Stimulated activated CD8-positive, alpha-beta memory T cell treated with anti-CD3 and anti-CD28 coated beads, Interleukin-2, amount 100 ng/mL, for 1 hour (primary cell): ENCODE measurements around the gene AZU1.

Source experiments
- DNase-seq, 2 donors: peaks; one replicate each; pipeline ENCODE4 v3.0.0-alpha.2; 2020; ENCODE audit warnings: low read depth in 2 of 2

AZU1 gene

DNA sequence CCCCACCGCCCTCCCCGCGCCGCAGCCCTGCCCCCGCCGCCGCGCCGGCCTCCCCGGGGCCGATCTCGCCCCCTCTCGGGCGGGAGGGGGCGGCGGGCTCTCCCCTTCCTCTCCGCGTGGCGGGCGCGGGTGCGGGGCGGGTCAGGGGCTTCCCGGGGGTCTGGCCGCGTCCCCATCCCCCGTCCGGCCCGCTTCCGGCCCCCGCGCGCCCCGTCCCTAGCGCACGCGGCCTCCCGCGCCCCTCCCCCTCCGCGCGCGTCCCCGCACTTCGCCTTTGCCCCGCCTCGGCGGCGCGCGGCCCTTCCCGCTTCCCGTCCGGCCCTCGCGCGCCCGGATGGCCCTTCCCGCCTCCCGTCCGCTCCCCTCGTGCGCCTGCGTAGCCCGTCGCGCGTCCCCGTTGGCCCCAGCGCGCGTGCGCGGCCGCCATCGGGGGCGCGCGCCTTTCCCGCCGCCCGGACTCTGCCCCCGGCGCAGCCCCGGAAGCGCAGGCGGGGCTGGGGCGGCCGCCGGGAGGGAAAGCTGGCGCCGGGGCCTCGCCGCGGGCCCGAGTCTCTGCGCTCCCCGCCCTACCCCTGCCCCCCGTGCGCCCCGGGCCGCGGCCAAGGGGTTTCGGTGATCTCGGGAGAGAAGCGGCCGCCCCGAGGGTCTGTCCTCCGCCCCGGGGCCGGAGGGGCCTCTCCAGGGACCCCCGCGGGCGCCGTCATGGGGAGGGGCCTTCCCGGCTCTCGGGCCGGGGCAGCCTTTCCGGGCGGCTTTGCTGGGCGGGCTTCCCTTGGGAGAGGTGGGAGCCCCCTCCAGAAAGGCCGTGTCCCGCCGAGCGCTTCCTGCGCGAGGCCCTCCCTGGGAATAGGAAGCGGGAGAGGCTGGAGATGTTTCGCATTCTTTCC lies 29.9 kb upstream of the AZU1 start:
- peak; percentile 73 to 78 for DNase-seq

DNA sequence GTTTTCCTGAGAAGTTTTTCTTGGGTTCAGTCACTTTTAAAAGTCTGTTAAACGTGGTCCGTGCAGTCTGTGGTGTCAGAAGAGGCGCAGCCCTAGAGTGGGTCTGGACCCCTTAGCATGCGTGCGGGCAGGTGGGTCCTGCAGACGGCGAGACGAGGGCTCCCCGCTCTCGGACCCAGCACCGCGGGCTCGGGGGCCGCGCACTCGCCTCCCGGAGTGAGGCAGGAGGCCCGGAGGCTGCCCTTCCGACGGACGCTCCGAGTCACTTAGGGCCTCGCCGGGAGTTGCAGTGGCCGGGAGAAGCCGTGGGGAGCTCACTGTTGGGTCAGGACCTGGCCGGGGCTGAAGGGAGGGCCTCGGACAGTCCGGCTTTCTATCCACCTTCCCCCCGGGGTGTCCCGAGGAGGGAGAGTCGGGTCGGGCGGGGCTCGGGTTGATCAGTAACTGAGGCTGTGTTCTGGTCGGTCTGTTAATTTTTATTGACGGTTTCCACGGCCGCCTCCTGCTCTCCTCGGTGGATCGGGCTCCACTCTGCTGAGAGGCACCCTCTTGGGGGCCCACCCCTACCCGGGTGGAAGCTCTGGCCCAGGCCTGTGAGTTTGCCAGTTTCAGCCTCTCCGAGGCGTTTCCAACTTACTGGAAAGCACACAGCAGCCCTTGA lies 29.1 kb upstream of the AZU1 start:
- DNase-seq: no peak

DNA sequence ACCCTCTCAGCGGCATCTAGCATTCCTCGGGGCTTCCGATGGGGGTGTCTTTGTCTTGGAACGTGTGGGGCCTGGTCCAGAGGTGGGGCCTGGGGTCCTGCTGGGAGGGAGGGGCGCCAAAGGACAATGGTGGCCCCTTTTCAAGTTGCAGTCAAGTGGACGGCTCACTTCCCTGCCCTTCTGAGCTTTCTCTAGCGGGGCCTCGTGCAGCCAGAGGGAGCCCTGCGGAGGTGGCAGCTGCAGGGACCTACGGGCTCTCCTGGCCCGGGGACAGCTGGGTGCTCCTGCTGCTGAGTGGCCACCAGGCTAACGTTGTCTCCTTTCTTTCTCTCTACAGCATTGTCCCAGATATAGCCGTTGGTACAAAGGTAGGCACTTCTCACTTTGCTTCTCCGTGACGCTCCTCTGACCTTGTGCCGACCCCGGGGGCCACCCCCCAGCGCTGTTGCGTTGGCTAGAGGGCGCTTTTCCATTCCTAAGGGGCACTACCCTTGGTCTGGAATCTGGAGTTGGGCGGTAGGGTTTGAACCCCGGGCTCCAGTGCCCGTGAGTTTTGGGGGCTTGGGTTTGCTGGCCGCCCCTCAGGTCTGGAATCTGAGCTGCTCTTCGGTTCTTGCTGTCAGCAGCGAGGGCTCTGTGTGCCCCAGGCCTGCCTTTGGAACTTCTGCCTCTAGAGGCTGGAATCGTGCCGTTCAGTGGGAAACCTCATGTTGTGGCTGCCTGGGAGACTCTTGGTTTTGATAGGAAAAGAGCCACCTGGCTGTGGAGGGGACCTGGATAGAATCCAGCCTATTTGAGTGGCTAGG lies 28.4 kb upstream of the AZU1 start:
- DNase-seq: no peak

DNA sequence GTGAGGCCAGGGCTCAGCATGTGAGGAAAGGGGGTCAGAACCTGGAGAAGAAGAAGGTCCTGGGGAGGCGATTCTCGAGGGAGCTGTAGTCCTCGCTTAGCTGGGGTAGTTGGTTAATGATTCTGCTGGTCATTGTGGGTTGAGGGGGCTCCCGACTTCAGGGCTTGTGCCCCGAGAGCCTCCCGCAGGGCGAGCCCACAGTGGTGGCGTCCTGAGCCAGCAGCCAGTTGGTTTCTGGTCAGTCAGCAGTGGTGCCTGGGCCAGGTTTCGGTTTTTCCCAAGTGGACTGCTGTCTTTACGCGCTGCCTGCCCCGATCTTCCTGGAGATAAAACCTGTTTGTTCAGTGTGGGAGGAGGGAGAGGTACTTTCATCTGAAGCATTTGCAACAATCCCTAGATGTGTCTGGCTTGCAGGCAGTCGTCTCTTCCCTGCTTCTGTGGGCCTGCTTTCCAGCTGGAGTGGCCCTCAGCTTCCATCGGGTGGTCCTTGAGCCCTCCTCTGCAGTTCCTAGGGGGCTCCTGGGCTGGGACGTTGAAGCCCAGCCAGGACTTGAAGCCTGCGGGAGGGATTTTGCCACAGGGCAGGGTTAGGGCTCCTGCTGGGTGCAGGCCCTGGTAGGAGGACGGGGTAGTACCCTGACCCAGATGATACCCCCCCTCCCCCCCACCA lies 27.1 kb upstream of the AZU1 start:
- no peak for DNase-seq

DNA sequence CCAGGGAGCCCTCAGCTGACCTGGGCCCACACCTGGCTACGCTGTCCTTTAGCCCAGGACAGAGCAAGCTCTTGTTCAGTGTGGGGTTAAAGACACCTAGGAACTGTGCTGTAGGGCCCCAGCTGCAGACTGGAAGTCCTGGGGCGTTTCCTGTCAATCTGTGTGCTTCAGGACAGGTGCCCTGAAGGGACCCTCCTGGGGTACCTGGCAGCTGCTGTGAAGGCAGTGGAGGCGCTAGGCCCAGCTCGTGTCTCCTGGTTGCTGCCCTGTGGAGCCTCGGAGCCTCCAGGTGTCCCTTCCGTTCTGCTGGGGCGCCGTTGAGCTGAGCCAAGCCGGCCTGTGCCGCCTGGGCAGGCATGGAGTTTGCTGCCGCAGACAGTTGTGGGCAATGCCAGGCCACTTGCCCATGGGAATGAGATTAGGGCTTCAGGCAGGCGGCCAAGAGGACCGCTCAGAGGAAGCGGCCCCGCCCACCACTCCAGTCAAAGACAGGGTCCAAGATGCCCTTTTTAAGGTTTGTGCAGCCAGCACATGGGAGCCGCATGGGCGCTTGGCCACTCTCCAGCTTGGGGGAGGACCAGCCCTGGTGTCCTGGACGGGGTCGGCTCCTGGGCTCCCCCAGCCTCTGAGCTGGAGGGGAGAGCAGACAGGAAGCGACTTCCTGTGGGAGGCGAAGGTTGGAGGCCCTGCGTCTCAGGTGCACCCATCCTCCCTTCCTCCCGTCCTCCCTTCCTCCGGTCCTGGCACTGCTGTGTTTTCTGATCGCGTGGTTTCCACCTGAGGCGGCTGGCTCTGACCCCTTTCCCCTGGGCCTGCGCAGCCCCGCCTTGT lies 26.4 kb upstream of the AZU1 start:
- no peak for DNase-seq

DNA sequence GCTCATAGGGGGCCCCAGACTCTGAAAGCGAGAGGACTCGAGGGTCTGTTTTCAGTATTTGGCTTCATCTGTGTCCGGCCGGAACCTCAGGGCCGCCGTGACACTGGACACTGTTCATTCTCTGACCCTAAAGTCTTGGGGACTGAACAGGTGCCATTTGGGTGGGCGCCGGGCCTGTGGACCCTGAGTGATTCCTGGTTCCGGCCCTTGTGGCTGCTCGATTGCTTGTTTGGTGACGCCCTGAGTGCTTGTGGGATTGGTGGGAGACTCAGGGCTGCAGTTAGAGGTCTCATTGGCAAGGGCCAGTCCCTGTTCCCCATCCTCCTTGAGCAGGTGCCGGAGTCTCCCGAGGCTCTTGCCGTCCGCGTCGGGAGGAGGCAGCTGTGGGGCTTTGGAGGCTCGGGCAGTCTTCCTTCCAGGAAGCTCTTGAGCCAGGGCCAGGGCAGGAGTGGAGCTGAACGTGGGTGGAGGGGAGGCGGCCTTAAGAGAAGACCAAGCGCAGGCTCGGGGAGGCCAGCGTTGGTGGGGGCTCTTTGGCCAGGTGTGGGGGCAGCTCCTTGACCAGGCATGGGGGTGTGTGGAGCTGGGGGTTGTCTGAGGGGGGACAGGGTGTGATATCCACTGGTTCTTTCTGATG lies 25.7 kb upstream of the AZU1 start:
- DNase-seq: no peak

DNA sequence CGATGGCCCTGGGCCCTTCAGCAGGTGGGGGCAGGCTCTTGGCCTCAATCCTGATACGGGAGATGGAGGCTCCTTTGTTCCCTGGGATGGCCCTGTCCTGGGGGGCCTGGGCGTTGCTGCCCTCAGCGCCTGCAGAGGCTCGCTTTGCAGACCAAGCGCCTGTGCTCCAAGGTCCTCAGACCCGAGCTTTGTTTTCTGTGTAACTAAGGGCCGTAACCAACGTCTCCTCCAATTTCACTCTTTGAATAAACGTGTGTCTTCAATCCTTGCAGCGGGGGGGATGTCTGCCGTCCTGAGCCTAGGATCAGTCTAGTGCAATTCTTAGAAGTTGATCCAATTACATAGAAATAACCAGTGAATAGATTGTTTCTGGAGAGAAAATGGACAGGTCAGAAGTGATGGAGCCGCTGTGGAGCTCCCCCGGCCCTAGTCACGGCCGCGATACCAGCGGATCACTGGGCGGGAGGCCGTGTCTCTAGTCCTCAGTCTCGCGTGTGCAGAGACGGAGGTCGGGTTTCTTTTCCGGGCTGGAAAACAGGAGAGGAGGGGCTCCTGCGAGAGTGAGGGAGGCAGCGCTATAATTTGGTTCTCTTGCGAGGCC lies 25.0 kb upstream of the AZU1 start:
- no peak for DNase-seq

DNA sequence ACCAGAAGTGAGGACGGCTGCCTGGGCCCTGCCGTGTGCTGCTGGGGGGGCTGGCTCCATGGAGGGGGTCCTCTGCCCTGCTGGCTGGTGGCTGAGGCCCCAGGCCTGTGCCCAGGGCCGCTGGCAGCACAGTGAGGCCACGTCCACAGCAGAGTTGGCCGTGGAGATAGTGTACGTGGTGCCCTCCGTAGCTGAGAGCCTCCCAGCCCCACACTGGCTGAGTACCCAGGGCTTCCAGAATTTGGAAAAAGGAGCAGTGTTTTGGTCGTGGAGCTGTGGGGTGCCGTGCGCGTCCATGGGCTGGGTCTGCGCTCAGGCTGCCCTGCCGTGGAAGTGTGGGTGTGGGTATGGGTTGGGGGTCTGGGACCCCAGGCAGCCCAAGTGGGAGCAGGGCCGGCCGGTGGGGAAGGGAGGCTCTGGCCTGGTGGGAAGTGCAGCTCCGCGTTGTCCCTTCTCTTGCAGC lies 24.5 kb upstream of the AZU1 start:
- no peak for DNase-seq

DNA sequence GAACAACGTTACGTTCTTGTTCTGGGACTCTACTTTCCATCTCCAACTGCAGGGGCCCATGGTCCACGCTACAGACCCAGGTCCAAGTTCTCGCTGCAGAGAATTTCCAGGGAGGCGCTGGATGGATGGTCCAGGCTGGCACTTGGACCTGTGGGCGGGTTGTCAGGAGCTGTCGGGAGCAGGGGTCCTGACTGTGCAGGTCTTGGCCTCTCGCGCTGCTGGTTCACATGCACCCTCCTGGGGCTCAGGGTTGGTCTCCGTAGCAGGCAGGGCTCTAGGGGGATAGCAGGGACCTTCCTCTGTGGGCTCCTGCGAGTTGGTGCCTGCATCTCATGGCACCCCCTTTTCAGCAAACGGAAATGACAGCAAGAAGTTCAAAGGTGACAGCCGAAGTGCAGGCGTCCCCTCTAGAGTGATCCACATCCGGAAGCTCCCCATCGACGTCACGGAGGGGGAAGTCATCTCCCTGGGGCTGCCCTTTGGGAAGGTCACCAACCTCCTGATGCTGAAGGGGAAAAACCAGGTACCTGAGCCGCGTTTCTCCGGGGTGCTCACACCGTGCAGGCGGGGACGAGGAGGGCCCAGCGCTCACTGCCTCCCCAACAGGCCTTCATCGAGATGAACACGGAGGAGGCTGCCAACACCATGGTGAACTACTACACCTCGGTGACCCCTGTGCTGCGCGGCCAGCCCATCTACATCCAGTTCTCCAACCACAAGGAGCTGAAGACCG lies 23.8 kb upstream of the AZU1 start:
- no peak for DNase-seq

DNA sequence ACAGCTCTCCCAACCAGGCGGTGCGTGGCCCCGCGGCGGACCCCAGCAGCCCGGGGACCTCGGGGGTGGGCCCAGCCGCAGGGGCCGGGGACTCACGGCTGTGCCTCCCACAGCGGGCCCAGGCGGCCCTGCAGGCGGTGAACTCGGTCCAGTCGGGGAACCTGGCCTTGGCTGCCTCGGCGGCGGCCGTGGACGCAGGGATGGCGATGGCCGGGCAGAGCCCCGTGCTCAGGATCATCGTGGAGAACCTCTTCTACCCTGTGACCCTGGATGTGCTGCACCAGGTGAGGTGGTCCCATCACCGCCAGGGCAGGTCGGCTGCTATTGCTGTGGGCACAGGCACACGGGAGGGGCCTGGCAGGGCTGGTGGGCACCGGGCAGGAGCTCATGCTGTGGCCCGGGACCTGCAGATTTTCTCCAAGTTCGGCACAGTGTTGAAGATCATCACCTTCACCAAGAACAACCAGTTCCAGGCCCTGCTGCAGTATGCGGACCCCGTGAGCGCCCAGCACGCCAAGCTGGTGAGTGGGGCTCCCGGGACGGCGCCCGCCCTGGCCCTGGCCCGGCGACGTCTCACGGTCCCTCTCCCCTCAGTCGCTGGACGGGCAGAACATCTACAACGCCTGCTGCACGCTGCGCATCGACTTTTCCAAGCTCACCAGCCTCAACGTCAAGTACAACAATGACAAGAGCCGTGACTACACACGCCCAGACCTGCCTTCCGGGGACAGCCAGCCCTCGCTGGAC lies 23.0 kb upstream of the AZU1 start:
- no peak for DNase-seq

DNA sequence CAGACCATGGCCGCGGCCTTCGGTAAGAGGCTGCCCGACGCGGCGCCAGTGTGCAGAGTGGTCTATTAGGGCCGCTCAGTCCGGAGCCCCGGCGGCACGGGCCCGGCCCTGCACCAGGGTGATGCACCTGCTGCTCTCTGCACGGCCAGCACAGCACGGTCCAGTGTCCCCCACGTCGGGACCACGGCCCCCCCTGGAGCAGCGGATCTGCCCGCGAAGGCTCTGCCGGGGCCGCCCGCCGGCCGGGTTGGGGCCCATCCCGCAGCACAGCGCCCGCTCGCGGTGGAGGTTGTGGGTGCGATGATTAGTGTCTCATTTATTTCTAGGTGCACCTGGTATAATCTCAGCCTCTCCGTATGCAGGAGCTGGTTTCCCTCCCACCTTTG lies 22.5 kb upstream of the AZU1 start:
- DNase-seq: no peak

DNA sequence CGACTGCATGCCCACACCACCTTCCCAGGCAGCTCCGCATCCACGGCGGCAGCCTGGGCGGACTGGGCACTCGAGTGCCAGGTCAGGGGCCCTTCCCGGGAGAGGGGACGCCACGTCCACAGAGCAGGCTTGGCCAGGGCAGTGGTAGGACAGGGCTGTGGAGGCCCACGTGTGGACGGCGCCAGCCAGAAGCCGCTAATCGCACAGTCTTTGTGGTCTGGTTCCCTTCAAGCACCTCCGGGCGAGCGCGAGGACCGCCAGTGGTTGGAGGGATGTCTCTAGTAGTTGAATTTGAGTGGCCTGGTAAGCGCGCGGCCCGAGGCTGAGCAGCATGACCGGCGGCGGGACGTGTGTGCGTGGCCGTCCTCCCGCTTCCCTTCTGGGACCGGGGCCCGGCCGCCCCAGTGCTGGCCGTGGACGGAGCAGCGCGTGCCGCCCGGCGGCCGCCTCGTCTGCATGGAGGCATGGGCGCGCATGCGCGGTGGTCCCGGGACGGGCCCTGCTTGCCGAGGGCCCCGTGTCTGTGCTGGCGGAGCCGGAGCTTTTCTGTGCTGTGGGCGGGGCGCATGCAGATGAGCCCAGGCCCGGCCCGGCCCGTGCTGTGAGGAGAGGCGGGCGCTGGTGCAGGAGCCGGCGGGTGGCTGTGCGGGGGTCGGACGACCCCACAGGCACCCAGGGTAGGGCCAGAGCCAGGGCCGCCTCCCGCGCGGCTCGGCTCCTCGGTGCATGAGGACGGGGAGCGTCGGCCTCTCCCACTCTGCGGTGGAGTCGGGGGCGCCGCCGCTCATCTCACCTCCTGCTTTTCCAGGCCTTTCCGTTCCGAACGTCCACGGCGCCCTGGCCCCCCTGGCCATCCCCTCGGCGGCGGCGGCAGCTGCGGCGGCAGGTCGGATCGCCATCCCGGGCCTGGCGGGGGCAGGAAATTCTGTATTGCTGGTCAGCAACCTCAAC lies 21.8 kb upstream of the AZU1 start:
- no peak for DNase-seq

DNA sequence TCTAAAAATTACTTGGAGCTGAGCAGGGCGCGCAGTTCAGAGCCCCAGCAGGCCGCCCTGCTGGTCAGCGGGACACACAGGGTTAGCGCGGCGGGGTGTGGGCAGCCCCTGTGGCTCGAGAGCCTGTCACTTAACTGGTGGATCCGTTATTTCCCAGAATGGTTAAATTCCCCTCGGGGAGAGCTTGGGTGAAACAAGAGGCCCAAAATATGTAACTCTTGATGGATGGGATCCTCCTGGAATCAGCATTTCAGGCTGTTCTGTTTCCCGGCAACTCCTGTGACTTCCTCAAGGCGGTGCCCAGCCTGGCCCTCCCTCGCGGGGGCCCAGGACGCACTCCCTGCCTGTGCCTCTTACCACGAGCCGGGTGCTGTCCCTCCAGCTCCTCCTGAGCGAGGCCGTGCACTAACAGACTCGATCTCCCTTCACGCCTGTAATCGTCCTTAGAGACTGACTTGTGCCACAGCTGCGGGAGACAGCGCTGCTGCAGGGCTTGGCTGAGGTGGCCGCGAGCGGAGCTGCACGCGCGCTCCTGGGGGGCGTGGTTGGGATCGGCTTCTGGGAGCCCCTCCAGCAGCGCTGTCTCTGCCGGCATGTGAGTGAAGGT lies 20.7 kb upstream of the AZU1 start:
- no peak for DNase-seq

DNA sequence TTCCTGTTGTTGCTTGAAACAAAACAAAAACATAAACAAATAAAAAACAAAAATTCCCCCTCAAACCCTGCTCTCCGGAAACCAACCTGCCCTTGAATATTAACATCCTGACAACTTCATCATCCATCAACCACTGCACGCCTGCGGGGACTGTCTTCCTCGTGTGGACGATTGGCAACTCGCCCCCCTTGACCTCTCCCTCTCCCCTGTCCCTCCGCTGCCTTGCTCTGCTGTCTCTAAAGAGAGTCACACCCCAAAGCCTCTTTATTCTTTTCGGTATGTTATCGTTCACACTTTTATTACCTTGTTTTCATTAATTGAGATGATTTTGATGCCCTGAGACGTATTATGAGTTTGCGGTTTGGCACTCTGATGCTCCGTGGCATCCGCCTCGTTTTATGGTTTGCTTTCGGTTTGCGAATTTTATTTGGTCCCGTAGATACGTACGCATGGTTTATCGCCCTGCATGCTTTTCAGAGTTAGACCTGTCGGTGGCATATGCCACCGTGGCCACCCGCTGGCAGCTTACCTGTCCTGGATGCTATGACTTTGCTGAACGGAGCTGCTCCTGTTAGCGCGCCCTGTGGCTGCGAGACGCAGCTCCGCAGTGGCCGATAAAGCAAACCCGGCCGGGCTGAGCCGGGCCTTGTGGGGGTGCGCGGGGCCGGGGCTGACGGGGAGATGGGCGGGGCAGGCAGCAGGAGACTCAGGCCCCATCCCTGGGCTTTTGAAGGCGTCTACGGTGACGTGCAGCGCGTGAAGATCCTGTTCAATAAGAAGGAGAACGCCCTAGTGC lies 19.8 kb upstream of the AZU1 start:
- no peak for DNase-seq

DNA sequence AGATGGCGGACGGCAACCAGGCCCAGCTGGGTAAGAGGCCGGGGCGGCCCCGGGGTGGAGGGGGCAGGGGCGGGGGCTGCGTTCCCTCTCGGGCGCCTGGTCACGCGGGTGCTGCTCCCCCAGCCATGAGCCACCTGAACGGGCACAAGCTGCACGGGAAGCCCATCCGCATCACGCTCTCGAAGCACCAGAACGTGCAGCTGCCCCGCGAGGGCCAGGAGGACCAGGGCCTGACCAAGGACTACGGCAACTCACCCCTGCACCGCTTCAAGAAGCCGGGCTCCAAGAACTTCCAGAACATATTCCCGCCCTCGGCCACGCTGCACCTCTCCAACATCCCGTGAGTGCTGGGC lies 19.2 kb upstream of the AZU1 start:
- DNase-seq: no peak

DNA sequence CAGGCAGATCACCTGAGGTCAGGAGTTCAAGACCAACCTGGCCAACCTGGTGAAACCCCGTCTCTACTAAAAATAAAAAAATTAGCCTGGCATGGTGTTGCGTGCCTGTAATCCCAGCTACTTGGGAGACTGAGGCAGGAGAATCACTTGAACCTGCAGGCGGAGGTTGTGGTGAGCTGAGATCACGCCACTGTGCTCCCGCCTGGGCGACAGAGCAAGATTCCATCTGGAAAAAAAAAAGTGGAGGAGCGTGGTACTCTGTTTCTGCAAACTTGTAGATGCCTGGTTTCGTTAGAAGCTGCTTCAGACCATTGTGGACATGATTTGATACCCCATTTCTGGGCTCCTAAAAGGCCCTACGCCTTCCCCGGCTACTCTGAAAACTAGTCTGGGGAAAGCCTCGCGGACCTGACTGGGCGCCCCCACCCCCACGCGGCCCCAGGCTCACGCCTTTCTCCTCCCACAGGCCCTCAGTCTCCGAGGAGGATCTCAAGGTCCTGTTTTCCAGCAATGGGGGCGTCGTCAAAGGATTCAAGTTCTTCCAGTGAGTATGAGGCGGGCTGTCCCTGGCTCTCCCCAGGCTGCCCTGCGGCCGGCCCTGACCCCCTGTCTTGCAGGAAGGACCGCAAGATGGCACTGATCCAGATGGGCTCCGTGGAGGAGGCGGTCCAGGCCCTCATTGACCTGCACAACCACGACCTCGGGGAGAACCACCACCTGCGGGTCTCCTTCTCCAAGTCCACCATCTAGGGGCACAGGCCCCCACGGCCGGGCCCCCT lies 17.4 kb upstream of the AZU1 start:
- DNase-seq: no peak
